ENCODE results near the gene ADAMTS16. TPM values are rescaled to one million over a fixed set of nuclear protein-coding genes. Genes with fewer than 3 reads are reported as not detected.

ADAMTS16 gene
- total RNA-seq, 1 experiment from 2014 or later = 11.6 TPM

DNA sequence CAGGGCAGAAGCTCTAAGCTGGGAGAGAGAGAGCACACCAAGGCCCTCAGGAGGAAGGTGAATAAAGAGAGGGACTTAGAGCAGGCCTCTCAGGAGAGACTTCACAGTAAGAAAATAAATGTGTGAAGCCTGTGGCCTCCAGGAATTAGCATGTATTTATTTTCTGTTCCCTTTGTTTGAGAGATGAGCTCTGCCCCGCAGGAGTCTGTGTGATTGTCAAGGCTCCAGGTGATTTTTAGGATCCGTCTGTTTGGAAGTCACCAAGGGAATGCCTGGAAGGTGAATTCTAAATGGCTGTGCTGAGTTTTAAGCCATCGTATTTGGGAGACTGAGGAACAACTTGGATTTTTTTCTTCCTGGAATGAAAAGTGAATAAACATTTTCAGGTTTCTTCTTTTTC is 174.0 kb downstream of the ADAMTS16 start:
- no peak for DNase-seq (ENCODE audit: low read depth)

DNA sequence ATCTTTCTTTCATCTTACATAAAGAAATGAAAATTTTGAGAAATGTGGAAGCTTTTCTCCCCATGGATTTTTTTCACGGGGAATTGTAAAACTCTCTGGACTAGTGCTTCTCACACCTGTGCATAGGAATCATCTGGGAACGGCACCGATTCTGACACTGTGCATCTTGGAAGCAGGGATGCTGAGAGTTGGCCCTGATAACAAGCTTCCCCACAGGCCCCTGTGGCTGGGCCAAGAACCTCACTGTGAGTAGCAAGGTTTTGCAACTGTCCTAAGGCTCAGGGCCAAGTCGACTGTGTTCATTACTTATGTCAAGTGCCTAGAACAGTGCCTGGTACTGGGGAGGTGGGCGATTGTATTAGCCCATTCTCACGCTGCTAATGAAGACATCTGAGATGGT is 174.5 kb downstream of the ADAMTS16 start:
- DNase-seq (ENCODE audit: low read depth) = no peak

DNA sequence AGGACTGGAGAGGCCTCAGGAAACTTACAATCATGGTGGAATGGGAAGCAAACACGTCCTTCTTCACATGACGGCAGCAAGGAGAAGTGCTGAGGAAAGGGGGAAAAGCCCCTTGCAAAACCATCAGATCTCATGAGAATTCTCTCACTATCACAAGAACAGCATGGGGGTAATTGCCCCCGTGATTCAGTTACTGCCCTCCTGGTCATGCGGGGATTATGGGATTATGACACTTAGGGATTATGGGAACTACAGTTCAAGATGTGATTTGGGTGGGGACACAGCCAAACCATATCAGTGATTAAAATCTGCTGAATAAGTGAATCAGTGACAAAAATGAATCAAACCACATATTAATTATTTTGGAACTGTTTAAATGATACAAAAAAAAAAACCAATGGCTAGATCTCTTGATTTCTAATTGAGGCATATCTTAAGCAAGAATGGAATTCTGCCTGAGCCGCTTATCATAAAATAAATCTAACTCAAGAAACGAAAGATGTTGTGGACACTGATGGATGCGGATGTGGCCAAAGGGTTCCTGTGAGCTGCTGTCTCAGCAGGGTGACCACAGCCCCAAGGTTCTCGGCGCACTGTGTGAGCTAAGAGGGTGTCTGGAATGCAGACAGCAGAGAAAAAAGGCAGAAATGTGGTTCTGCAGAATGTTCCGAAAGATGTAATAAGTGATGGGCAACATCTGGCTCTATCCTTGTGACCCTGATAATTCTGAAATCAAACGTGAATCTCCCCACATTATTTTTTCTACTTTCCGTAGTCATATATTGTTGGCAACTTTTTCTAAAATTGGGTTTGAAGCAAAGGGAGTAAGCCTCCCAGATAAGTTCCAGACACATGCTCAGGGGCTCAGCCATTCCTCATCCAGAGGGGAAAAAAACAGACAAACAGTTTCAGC is 175.2 kb downstream of the ADAMTS16 start:
- no peak for DNase-seq (ENCODE audit: low read depth)

GRCh38 chr5:5316334-5316733 is 176.2 kb downstream of the ADAMTS16 start:
- DNase-seq (ENCODE audit: low read depth) = peak; percentile 77

GRCh38 chr5:5317976-5318375 is 177.8 kb downstream of the ADAMTS16 start:
- DNase-seq (ENCODE audit: low read depth) = no peak

- no peak for DNase-seq (ENCODE audit: low read depth)
Measured at GRCh38 chr5:5318426-5319190, 178.5 kb downstream of the ADAMTS16 start.

DNA sequence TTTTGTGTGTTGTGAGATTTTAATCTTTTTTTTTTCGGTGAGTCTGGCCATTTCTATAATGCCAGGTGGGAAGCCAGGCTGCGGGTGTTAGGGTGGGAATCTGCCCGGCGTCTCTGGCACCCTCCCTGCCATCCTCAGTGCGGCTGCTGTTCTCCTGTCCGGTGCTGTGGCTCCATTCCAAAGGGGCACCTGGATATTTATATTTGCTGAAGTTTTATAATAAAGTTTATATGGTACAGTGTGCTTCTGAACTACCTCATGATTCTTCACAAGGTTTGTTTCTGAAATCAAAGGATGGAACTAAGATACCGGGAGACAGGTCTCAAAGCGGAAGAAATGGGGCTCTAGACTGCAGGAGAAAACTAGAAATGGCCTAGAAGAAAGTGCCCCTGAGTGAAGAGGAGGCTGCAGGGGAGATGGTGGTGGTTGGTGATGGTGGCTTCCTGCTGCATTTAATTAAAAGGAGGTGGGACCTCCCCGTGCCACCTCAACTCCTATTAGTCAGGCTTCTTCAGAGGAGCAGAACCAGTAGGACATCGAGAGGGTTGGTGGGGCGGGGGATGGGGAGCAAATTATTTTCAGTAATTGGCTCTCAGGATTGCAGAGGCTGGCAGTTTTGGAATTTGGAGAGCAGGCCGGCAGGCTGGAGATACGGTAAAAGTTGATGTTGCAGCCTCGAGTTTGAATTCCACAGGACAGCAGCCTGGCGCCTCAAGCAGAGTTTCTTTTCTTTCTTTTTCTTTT is 180.1 kb downstream of the ADAMTS16 start:
- DNase-seq (ENCODE audit: low read depth) = no peak

DNA sequence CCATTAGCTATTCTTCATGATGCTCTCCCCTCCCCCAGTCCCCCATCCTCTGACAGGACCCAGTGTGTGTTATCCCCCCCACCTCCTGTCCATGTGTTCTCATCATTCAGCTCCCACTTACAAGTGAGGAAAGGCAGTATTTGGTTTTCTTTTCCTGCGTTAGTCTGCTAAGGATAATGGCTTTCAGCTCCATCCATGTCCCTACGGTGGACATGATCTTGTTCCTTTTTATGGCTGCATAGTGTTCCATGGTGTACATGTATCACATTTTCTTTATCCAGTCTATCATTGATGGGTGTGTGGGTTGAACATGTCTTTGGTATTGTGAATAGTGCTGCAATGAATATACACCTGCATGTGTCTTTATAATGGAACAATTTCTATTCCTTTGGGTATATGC is 181.0 kb downstream of the ADAMTS16 start:
- no peak for DNase-seq (ENCODE audit: low read depth)

- no peak for DNase-seq (ENCODE audit: low read depth)
Measured at GRCh38 chr5:5323551-5323950, 183.4 kb downstream of the ADAMTS16 start.

DNA sequence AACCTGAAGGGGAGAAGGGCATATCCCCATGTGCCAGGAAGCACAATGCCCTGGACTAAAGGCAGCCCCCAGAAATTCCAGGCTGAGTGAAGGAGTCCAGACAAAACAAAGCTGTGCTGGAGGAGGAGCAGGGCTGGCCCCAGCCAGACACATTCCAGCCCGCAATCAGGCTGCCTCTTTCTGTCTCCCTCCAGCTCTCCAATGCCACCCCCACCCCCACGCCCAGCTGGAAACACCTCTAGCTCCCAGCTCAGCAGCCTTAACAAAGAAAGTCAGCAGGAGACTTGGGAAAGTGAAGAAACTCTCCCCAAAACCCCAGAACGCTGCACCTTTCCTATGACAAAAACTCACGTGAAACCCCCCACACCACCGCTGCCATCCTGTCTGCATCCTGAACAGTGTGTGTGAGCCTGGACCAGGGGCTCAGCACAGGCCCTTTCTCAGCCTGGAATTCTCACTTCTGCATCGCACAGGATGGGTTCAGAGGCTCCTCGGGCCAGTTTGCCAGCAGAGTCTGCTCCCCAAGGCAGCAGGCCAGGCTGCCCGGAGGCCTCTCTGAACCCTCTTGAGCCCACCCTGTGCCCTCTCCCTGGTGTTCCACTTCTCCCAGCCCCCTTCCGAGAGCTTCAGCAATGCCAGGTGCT is 186.1 kb downstream of the ADAMTS16 start:
- no peak for DNase-seq (ENCODE audit: low read depth)

DNA sequence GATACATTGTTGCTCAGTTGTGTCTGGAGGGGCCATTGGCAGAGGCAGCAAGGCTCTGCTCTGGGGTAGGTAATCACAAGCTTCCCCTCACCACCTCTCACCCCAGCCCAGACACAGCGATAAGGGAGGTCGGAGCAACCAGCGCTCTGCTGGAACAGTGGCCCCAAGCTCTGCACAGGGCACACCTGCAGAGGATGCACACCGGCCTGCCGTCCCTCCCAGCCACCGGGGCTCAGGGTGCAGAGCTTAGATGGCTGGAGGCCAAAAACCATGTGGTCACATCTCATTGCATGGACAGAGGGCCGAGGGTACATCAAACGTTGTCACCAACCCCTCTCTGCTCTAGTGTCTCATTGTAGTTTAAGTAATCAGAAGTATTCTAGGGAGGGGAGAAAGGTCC is 187.0 kb downstream of the ADAMTS16 start:
- DNase-seq (ENCODE audit: low read depth) = no peak

GRCh38 chr5:5330728-5331452 is 190.8 kb downstream of the ADAMTS16 start:
- no peak for DNase-seq (ENCODE audit: low read depth)

DNA sequence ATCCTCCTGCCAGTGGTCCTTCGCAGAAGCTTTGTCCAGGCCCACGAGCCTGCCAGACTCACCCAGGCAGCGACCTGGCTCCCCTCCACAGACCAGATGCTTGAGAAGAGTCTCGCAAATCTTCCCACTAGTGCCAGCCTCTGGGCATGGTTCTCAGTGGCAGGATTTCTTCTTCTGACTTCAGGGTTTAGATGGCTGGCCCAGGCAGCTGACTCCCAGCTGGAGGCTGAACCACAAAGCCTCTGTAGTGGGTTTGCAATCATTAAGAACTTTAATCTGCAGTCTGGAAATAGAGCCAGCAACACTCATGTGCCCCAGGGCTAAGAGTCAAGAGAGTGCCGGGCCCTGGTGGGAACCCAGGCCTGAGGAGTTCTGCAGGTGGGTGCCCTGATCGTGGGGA is 191.7 kb downstream of the ADAMTS16 start:
- peak; percentile 70 for DNase-seq (ENCODE audit: low read depth)

DNA sequence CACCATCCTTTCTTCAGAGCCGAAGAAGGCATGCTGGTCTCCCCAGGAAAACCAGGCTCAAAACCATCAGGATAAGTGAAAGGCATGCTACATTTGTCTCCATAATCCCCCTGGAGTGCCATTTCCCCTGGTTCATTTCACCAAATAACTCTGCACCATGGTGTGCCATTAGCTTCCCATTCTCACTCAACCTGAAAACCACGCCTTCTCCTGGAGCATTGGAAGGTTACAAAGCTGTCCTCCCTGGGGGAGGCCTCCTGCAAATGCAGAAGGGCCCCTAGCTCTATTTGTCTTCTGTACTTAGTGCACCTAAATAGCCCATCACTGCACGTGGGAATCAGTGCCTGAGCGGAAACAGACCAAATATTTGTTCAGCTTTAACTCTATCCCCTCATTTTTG is 192.2 kb downstream of the ADAMTS16 start:
- peak; percentile 44 for DNase-seq (ENCODE audit: low read depth)

DNA sequence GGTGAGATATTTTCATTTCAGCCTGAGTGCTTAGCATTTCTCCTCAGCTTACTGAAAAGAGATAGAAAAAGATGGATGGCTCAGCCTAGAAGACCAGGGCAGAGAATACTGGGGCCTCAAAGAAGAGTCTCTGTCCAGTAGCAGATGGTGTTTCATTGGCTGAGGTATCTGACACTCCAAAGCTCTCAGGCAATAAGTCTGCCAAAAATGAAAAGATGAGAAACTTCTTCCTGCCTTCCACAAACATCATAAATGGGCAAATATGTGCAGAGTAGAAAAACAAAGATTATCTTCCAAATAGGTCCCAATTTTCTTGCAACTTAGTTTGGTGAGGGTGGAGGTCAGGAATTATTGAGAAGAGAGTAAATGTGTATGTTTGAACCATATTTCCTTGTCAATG is 195.0 kb downstream of the ADAMTS16 start:
- DNase-seq (ENCODE audit: low read depth) = no peak

DNA sequence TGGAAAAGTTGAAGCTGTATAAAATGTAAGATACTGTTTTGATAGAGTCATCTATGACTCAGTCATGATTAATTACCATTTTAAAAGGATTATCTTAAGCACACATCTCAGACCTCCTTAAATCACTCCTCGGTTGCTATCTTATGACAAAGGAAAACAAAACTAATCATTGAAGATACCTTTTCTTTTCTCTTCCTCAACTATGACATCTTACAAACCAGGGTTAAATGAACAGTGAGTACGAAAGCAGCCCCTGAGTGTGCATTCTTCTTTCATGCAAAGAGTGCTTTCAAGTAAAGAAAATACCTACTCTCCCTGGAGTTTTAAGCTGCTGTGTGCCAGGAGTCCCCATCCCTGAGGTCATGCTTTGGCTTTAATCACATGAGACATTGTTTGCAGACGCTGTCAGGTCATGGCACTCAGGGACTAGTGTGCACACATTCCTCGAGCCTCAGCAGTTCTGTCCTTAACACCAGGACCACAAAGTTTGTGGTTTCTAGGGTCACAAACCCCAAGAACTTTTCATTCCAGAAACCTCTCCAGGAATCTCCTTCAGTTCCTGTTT is 195.7 kb downstream of the ADAMTS16 start:
- DNase-seq (ENCODE audit: low read depth) = peak; percentile 83

DNA sequence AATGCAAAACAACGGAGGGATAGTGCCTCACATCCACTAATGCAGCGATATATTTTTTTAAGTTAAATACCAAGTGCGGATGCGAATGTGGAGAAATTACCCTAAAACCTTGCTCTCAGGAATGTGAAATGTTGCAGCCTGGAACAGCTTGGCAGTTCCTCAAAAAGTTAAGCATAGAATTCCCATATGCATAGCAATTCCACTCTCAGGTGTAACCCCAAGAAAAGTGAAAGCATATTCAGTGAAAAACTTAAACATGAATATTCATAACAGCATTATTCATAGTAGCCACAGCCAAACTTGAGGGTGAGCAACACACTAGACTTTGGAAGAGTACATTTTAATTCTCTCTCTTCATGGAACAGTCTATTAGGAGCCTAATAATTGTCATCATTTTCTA is 199.1 kb downstream of the ADAMTS16 start:
- DNase-seq (ENCODE audit: low read depth) = no peak

- DNase-seq (ENCODE audit: low read depth) = peak; percentile 98
Measured at GRCh38 chr5:5340206-5340729, 200.1 kb downstream of the ADAMTS16 start.

GRCh38 chr5:5341531-5342292 is 201.6 kb downstream of the ADAMTS16 start:
- DNase-seq (ENCODE audit: low read depth) = no peak

GRCh38 chr5:5342784-5343183 is 202.7 kb downstream of the ADAMTS16 start:
- no peak for DNase-seq (ENCODE audit: low read depth)

All from Daoy (cell line).